NCI-H2227 (cell line): ENCODE results near the gene CD4.
A peak's percentile ranks its signal among the peaks of the same experiment; 100 is the strongest.
"Not testable (repeated sequence)": the region's sequence is repeated elsewhere in the genome, so short reads cannot be mapped to it uniquely, and the experiment has no call there.

Source experiments
- DNase-seq: peaks from one replicate; lab custom pipeline; 2025; ENCODE audit not compliant: unreplicated experiment; lab: John Stamatoyannopoulos, UW

The CD4 gene

DNA sequence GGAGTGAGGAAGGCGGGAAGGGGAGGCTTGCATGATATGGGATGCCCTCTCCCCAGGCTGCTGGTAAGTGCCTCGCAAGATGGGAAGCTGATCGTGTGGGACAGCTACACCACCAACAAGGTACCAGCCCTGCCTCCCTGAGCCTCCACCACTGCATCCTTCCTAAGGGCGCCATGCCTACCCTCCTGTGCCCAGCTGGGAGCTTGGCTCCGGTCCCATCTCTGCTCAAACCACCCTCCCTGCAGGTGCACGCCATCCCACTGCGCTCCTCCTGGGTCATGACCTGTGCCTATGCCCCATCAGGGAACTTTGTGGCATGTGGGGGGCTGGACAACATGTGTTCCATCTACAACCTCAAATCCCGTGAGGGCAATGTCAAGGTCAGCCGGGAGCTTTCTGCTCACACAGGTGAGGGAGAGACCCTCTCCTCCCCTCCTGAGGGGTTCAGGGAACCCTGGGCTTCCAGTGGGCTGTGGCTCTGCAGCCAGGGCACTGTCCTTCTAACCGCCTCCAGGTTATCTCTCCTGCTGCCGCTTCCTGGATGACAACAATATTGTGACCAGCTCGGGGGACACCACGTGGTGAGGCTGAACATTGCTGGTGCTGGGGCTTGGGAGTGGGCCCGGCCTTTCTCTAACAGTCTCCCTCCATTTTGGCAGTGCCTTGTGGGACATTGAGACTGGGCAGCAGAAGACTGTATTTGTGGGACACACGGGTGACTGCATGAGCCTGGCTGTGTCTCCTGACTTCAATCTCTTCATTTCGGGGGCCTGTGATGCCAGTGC, 54.0 kb downstream of the CD4 start:
- DNase-seq, result no peak

GRCh38 chr12:6845395-6845794, 56.1 kb downstream of the CD4 start:
- no peak for DNase-seq

DNA sequence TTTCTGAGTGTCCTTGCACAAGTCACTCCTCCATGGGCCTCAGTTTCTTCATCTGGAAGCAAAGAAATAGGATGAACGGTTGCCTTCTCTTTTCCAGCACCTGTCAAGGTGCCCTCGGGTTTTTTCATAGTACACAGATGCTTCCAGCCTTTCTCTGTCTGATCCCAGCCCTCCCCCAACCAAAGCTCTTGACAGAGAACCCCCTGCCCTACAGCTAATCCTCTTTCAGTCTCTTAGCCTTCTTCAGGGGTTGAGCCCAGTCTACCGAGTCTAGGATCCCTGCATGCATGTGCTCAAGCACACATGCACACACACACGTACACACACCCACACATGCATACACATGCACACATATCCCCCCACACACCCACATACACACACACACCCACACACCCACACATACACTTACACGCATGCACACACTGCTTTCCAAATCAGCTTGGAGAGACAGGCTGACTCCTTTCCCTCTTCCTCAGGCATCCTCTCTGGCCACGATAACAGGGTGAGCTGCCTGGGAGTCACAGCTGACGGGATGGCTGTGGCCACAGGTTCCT, 57.1 kb downstream of the CD4 start:
- no peak for DNase-seq

DNA sequence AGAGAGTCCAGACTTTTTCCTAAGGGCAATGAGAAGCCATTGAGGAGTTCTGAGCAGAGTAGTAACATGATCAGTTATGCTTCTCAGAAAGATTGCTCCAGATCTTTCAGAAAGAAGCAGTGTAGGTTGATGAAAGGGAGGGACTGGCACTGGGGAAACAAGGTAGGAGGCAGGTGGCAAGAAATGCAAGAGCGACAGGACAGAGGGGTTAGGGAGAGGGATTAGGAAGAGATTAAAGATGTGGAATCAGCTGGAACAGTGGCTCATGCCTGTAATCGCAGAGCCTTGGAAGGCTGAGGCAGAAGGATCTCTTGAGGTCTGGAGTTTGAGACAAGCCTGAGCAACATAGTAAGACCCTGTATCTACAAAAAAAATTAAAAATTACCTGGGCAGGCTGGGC, 58.3 kb downstream of the CD4 start:
- DNase-seq, result no peak

DNA sequence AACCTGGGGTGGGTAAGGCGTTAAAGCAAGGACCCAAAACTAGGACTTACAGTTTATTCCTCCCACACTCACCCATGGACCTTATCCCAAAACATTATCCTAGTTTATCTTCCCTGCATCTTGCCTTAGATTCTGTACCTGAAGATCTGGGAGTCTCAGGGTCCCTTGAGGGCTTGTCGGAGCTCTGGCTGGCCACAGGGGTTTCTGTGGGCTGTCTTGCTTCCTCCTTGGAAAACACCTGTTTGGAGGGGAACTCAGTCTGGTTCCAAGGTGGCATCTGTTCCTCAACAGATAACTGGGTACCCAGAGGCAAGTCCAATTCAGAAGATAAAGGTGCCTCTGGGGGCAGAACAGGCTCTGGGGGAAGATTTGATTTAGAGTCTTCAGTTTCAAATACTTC, 60.1 kb downstream of the CD4 start:
- DNase-seq, result no peak

GRCh38 chr12:6849976-6850560, 60.7 kb downstream of the CD4 start:
- no peak for DNase-seq

GRCh38 chr12:6850796-6851152, 61.4 kb downstream of the CD4 start:
- DNase-seq, result no peak

- DNase-seq, result peak; percentile 95
Measured at GRCh38 chr12:6851153-6851920, 62.0 kb downstream of the CD4 start, which contains the start of gene CDCA3. TSS of gene CDCA3 (minus strand) at chr12:6851286. CDS start at chr12:6850952, 334 bp downstream.

- DNase-seq, result peak; percentile 98
Measured at GRCh38 chr12:6851921-6852650, 62.8 kb downstream of the CD4 start, which contains the start of gene USP5. TSS of gene USP5 (plus strand) at chr12:6852150. CDS start at chr12:6852180, 30 bp downstream.

DNA sequence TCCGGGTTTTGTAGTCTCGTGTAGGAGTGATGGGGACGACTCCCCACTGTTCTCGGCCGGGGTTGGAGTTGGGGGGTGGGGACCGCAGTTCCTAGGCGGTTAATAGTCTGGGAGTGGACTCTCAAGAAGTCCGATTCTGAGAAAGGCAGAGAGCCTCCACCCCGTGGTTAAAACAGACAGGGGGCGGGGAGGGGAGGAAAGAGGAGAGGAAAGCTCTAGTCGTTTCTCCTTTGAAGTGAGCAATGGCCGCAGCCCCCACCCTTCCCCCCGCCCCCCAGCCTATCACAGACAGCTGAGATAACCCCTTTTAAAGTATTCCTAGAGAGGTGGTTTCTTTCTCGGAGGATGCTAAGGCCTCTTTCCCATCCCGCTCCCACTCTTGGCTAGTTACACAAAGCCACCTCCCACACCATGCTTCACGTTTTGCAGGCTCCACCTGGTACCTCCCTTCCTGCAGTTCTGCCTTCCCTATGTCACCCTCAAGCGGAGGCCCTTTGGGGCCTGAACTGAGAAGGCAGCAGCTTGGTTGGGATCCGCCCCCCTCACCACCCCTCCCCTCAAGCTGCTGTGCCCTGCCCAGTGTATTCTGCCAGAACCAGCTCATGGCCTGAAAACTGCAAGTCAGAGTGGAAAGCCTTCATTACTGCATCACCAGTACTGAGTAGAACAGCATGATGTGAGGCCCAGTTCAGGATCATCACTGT, 63.5 kb downstream of the CD4 start:
- DNase-seq, result peak; percentile 63

GRCh38 chr12:6853626-6854025, 64.3 kb downstream of the CD4 start:
- DNase-seq, result no peak

- no peak for DNase-seq
Measured at GRCh38 chr12:6854036-6854435, 64.7 kb downstream of the CD4 start.

DNA sequence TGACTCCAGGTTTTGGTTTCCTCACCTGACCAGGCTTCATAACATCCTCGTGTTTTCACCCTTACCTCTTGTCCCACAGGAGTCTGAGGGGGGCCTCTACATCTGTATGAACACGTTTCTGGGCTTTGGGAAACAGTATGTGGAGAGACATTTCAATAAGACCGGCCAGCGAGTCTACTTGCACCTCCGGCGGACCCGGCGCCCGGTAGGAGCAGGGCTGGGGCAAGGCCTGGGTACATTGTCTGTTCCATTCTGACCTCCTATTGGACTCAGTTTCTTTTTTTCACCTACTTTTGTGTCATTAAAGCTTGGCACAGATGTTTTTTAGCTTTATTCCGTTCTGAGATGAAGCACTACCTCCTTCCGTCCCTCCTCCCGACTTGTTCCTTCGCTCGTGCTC, 66.0 kb downstream of the CD4 start:
- no peak for DNase-seq

DNA sequence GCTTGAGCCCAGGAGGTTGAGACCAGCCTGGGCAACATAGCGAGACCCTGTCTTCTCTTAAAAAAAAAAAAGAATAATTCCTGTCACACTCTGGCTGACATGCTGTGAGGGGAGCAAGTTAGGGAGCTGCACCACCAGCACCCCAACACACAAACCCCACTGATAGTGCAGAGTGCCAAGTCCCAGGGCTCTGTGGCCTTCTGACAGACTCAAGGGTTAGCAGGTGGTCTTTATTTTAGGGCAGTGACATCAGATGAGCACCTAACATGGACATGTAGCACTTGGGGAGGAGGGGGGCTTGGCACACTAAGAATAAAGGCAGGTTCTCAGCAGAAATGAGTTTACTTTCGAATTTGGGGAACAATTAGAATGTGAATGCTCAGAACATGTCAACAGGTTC, 69.5 kb downstream of the CD4 start:
- no peak for DNase-seq

GRCh38 chr12:6860116-6860515, 70.8 kb downstream of the CD4 start:
- DNase-seq, result no peak

GRCh38 chr12:6860942-6861341, 71.6 kb downstream of the CD4 start:
- no peak for DNase-seq

GRCh38 chr12:6861391-6861790, 72.1 kb downstream of the CD4 start:
- no peak for DNase-seq

DNA sequence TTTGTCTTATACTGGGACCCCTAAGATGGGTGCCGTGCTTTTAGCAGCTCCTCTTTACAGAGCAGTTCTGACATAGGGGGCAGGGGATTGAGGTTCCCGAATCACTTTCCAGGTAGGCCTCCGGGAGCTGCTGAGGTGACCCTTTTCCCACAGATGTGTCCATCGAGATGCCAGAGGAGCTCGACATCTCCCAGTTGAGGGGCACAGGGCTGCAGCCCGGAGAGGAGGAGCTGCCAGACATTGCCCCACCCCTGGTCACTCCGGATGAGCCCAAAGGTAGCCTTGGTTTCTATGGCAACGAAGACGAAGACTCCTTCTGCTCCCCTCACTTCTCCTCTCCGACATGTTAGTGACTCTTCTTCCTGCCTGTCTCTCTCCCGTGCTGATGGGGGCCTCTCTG, 73.7 kb downstream of the CD4 start:
- no peak for DNase-seq

- DNase-seq, result no peak
Measured at GRCh38 chr12:6863586-6864321, 74.4 kb downstream of the CD4 start.

GRCh38 chr12:6865307-6865706, 76.0 kb downstream of the CD4 start:
- DNase-seq, result not testable (repeated sequence)
